OCI-LY7 (cell line): Measurements from ENCODE around the gene ENOX1.

Source experiments
- CTCF ChIP-seq: fragments of 200-600 bp; sonication (generic); conservative IDR thresholded peaks from 2 replicates; pipeline ENCODE4 v1.5.1; 2014; ENCODE audit warnings: mild to moderate bottlenecking, antibody characterized with exemption, low read length, moderate library complexity, mixed read lengths
- EZH2phosphoT487 ChIP-seq: fragments of 200-600 bp; sonication (generic); IDR thresholded peaks from 2 replicates; pipeline ENCODE4 v1.6.1; 2018; ENCODE audit warnings: low read depth, borderline replicate concordance, mild to moderate bottlenecking, mixed run types, antibody characterized with exemption, low read length, moderate library complexity, mixed read lengths

DNA sequence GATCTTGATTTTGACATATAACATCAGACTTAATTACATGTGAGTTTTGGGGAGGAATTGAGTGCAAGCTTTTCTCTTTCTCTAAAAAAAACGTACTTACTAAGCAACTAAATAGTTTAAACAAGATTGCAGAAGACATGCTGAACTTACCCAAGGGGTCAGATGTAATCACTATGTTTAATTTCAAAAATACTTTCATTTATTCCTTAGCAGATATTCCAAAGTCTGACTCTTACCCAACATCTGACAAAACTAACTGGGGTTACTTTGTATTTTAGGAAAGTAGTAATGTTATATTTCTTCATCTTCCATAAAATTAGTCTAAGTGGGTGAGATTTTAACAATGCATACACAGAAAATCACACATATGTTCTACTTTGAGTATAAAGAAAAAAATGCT lies 493.2 kb downstream of the ENOX1 start:
- TF ChIP-seq CTCF (no peak), EZH2phosphoT487 (no peak)
